Neural cell (in vitro differentiated cells): ENCODE measurements around the gene KLHDC7B. TPM values are rescaled to one million over a fixed set of nuclear protein-coding genes. Genes with fewer than 3 reads are reported as not detected.
A peak's percentile ranks its signal among the peaks of the same experiment; 100 is the strongest.

ENCODE experiments used
- H2AFZ ChIP-seq: fragments of 200-600, 300-800 bp; sonication (generic), shearing (Covaris generic); 2 replicates; pipeline ENCODE4 v1.6.0; 2014; ENCODE audit warnings: low read depth, mild to moderate bottlenecking, antibody characterized with exemption, low read length, moderate library complexity
- H3F3A ChIP-seq: fragments of 200-600 bp; shearing (Covaris generic); 2 replicates; pipeline ENCODE4 v1.6.1; 2016; ENCODE audit warnings: mild to moderate bottlenecking, moderate library complexity, mixed read lengths, antibody characterized with exemption, low read length; ENCODE audit not compliant: insufficient read depth, poor library complexity, severe bottlenecking
- H3K27ac ChIP-seq: fragments of 200-600, 300-800 bp; sonication (generic), shearing (Covaris generic); 2 replicates; pipeline ENCODE4 v1.5.1; 2014; ENCODE audit warnings: mild to moderate bottlenecking, low read length, moderate library complexity
- H3K27me3 ChIP-seq: fragments of 300-800, 200-600 bp; sonication (generic), shearing (Covaris generic); 2 replicates; pipeline ENCODE4 v1.6.0; 2014; ENCODE audit warnings: mild to moderate bottlenecking, low read depth, low read length, moderate library complexity; ENCODE audit not compliant: insufficient read depth
- H3K36me3 ChIP-seq: fragments of 300-800, 200-600 bp; sonication (generic), shearing (Covaris generic); 2 replicates; pipeline ENCODE4 v1.5.1; 2014; ENCODE audit warnings: mild to moderate bottlenecking, antibody characterized with exemption, low read length, moderate library complexity; ENCODE audit not compliant: insufficient read depth
- H3K4me2 ChIP-seq: fragments of 300-800, 200-600 bp; sonication (generic), shearing (Covaris generic); 2 replicates; pipeline ENCODE4 v1.6.0; 2014; ENCODE audit warnings: mild to moderate bottlenecking, low read length
- H3K4me3 ChIP-seq: fragments of 300-800, 200-600 bp; sonication (generic), shearing (Covaris generic); 2 replicates; pipeline ENCODE4 v1.5.1; 2014; ENCODE audit warnings: mild to moderate bottlenecking, low read length, moderate library complexity
- H3K79me2 ChIP-seq: fragments of 200-600 bp; shearing (Covaris generic); replicated peaks from 2 replicates; pipeline ENCODE4 v1.6.0; 2014; ENCODE audit warnings: mild to moderate bottlenecking, low read length, moderate library complexity; ENCODE audit not compliant: insufficient read depth
- H3K9ac ChIP-seq: fragments of 300-800, 200-600 bp; sonication (generic), shearing (Covaris generic); 2 replicates; pipeline ENCODE4 v1.6.1; 2016; ENCODE audit warnings: mild to moderate bottlenecking, low read length, mixed read lengths
- H3K9me2 ChIP-seq: fragments of 200-600 bp; shearing (Covaris generic); 2 replicates; pipeline ENCODE4 v1.6.1; 2016; ENCODE audit warnings: mild to moderate bottlenecking, low read length, mixed read lengths; ENCODE audit not compliant: insufficient read depth
- H3K9me3 ChIP-seq: fragments of 200-600, 300-800 bp; sonication (generic), shearing (Covaris generic); 2 replicates; pipeline ENCODE4 v1.6.1; 2016; ENCODE audit warnings: mild to moderate bottlenecking, mixed run types, low read length, moderate library complexity, mixed read lengths
- H4K20me1 ChIP-seq: fragments of 200-600 bp; shearing (Covaris generic); 2 replicates; pipeline ENCODE4 v1.6.1; 2016; ENCODE audit warnings: mild to moderate bottlenecking, mixed run types; ENCODE audit not compliant: insufficient read depth
- CTCF ChIP-seq: fragments of 450-650 bp; IDR thresholded peaks from 2 replicates; pipeline ENCODE4 v1.5.1; 2014; ENCODE audit warnings: antibody characterized with exemption, mild to moderate bottlenecking, moderate library complexity; ENCODE audit not compliant: poor library complexity, severe bottlenecking
- EP300 ChIP-seq: fragments of 450-650 bp; conservative IDR thresholded peaks from 2 replicates; pipeline ENCODE4 v1.6.1; 2014; ENCODE audit warnings: antibody characterized with exemption, mild to moderate bottlenecking, moderate library complexity; ENCODE audit not compliant: poor library complexity, severe bottlenecking
- EZH2 ChIP-seq: fragments of 200-600, 300-800 bp; shearing (Covaris generic), sonication (generic); IDR thresholded peaks from 2 replicates; pipeline ENCODE4 v1.6.1; 2014; ENCODE audit warnings: antibody characterized with exemption, low read length, borderline replicate concordance, mild to moderate bottlenecking; ENCODE audit not compliant: insufficient read depth, poor library complexity, severe bottlenecking
- MXI1 ChIP-seq: fragments of 450-650 bp; conservative IDR thresholded peaks from 2 replicates; pipeline ENCODE4 v1.6.1; 2014; ENCODE audit warnings: antibody characterized with exemption, mild to moderate bottlenecking; ENCODE audit not compliant: poor library complexity, severe bottlenecking
- POLR2AphosphoS5 ChIP-seq: IDR thresholded peaks from 2 replicates; pipeline ENCODE4 v1.6.1; 2012
- RAD21 ChIP-seq: fragments of 450-650 bp; conservative IDR thresholded peaks from 2 replicates; pipeline ENCODE4 v1.6.1; 2014; ENCODE audit warnings: antibody characterized with exemption, mild to moderate bottlenecking, moderate library complexity
- REST ChIP-seq: IDR thresholded peaks from 2 replicates; pipeline ENCODE4 v1.6.1; 2012; ENCODE audit warnings: borderline replicate concordance
- SMC3 ChIP-seq: fragments of 450-650 bp; conservative IDR thresholded peaks from 2 replicates; pipeline ENCODE4 v1.6.1; 2014; ENCODE audit warnings: antibody characterized with exemption, mild to moderate bottlenecking, moderate library complexity; ENCODE audit not compliant: poor library complexity
- TAF1 ChIP-seq: IDR thresholded peaks from 2 replicates; pipeline ENCODE4 v1.6.1; 2012; ENCODE audit warnings: low read depth
- polyA plus RNA-seq: library from polyadenylated mRNA; depleted of rRNA; stranded (reverse); fragments of >200 nt; gene quantifications from 2 replicates; pipeline ENCODE4 v1.2.3, GENCODE V29; 2014

KLHDC7B gene
- polyA plus RNA-seq, 1 donor from 2014 or later, result not detected

GRCh38 chr22:50563413-50564160 is 17.9 kb downstream of the KLHDC7B start:
- peak overlapping the region; percentile 8 for H2AFZ ChIP-seq
- peak overlapping the region; percentile 74 for H3K27ac ChIP-seq
- no peaks in the 10 kb centered on the region for H3K9me3 ChIP-seq
- peak overlapping the region; percentile 74 for H3K9ac ChIP-seq
- no peaks in the 10 kb centered on the region for H3K9me2 ChIP-seq
- peaks cover 4% of the 10 kb centered on the region for H3K36me3 ChIP-seq
- H3K4me3 ChIP-seq, result peak overlapping the region; percentile 70
- peak overlapping the region; percentile 72 for H3K4me2 ChIP-seq
- H3K27me3 ChIP-seq, result no peaks in the 10 kb centered on the region
- H4K20me1 ChIP-seq, result no peaks in the 10 kb centered on the region
- H3F3A ChIP-seq, result no peaks in the 10 kb centered on the region
- H3K79me2 ChIP-seq, result no peaks in the 10 kb centered on the region
- TF ChIP-seq RAD21, result no peak
- no peak for TF ChIP-seq SMC3
- no peak for TF ChIP-seq CTCF
- TF ChIP-seq MXI1, result no peak
- no peak for TF ChIP-seq REST
- no peak for TF ChIP-seq EZH2
- no peak for TF ChIP-seq EP300
- no peak for TF ChIP-seq TAF1
- TF ChIP-seq POLR2AphosphoS5, result no peak

DNA sequence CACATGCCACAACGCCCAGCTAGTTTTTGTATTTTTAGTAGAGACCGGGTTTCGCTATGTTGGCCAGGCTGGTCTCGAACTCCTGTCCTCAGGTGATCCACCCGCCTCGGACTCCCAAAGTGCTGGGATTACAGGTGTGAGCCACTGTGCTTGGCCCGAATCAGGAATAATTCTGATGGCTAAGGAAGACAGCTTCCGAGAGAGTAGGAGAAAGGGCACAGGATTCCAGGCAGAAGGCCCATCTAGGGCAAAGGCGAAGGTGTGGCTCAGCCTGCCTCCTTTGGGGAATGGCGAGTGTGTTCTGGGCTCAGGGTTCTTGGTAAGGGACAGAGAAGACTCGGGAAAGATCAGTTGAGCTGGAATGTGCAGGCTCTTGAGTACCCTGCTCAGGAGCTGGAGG is 18.6 kb downstream of the KLHDC7B start:
- Histone ChIP-seq H3K9me2 (no peaks in the 10 kb centered on the region), H3K27me3 (no peaks in the 10 kb centered on the region), H3K27ac (no peak overlapping the region), H3K9me3 (no peaks in the 10 kb centered on the region), H3K9ac (no peak overlapping the region), H4K20me1 (no peaks in the 10 kb centered on the region), H3K4me2 (no peak overlapping the region), H3K36me3 (peaks cover 4% of the 10 kb centered on the region), H3K4me3 (peak overlapping the region; percentile 70), H2AFZ (no peak overlapping the region), H3K79me2 (no peaks in the 10 kb centered on the region), H3F3A (no peaks in the 10 kb centered on the region)
- no peak for TF ChIP-seq CTCF
- TF ChIP-seq EZH2, result no peak
- TF ChIP-seq TAF1, result no peak
- no peak for TF ChIP-seq POLR2AphosphoS5
- TF ChIP-seq MXI1, result no peak
- TF ChIP-seq RAD21, result no peak
- TF ChIP-seq EP300, result no peak
- no peak for TF ChIP-seq SMC3
- TF ChIP-seq REST, result no peak
